ENCODE measurements around the gene KLHL6.
"Not testable (repeated sequence)": the region's sequence is repeated elsewhere in the genome, so short reads cannot be mapped to it uniquely, and the experiment has no call there.

The KLHL6 gene

GRCh38 chr3:183515968-183516851 lies 39.3 kb downstream of the KLHL6 start:
- Histone ChIP-seq H3K27me3 (ENCODE audit: low read length) (no peaks in the 10 kb centered on the region), H3K9me2 (replicated peaks; ENCODE audit: insufficient read depth, low read length) (no peaks in the 10 kb centered on the region), H3K36me3 (ENCODE audit: low read length) (no peaks in the 10 kb centered on the region), H3K4me2 (ENCODE audit: low read depth, low read length, poor library complexity, severe bottlenecking) (peak overlapping the region; percentile 96), H2AFZ (ENCODE audit: low read depth, low read length, severe bottlenecking) (no peak overlapping the region), H3K9me3 (ENCODE audit: insufficient read depth, low read length) (no peaks in the 10 kb centered on the region), H3K4me3 (ENCODE audit: insufficient read depth, low read length, poor library complexity, severe bottlenecking) (peak overlapping the region; percentile 40), H3K79me2 (ENCODE audit: insufficient read depth, low read length) (peaks cover 60% of the 10 kb centered on the region), H3K27ac (ENCODE audit: low read depth, low read length) (peak overlapping the region; percentile 99), H4K20me1 (ENCODE audit: low read depth, low read length) (no peaks in the 10 kb centered on the region), H3K9ac (ENCODE audit: low read length) (peak overlapping the region; percentile 65), H3F3A (ENCODE audit: insufficient read depth) (peaks cover 62% of the 10 kb centered on the region)
- no peak for TF ChIP-seq EZH2phosphoT487 (conservative IDR thresholded peaks at IDR 0.05; ENCODE audit: low read length)
- peak; percentile 60 for TF ChIP-seq CTCF (IDR thresholded peaks at IDR 0.05; ENCODE audit: insufficient read depth, low read length, poor library complexity, severe bottlenecking)

GRCh38 chr3:183514021-183514420 lies 41.5 kb downstream of the KLHL6 start:
- Histone ChIP-seq H3K9me3 (ENCODE audit: insufficient read depth, low read length) (no peaks in the 10 kb centered on the region), H3K27me3 (ENCODE audit: low read length) (no peaks in the 10 kb centered on the region), H3K79me2 (ENCODE audit: insufficient read depth, low read length) (peaks cover 67% of the 10 kb centered on the region), H3K9ac (ENCODE audit: low read length) (no peak overlapping the region), H2AFZ (ENCODE audit: low read depth, low read length, severe bottlenecking) (no peak overlapping the region), H3K36me3 (ENCODE audit: low read length) (peaks cover 3% of the 10 kb centered on the region; the same call in 1 of the 2 replicates), H3K27ac (ENCODE audit: low read depth, low read length) (peak overlapping the region; percentile 99), H3K4me3 (ENCODE audit: insufficient read depth, low read length, poor library complexity, severe bottlenecking) (no peak overlapping the region), H3K4me2 (ENCODE audit: low read depth, low read length, poor library complexity, severe bottlenecking) (no peak overlapping the region), H4K20me1 (ENCODE audit: low read depth, low read length) (no peaks in the 10 kb centered on the region), H3F3A (ENCODE audit: insufficient read depth) (peaks cover 64% of the 10 kb centered on the region), H3K9me2 (replicated peaks; ENCODE audit: insufficient read depth, low read length) (no peaks in the 10 kb centered on the region)
- TF ChIP-seq EZH2phosphoT487 (conservative IDR thresholded peaks at IDR 0.05; ENCODE audit: low read length) (no peak), CTCF (IDR thresholded peaks at IDR 0.05; ENCODE audit: insufficient read depth, low read length, poor library complexity, severe bottlenecking) (no peak)

- no peaks in the 10 kb centered on the region for H3K9me2 ChIP-seq (replicated peaks; ENCODE audit: insufficient read depth, low read length)
- H3K4me3 ChIP-seq (ENCODE audit: insufficient read depth, low read length, poor library complexity, severe bottlenecking), result no peak overlapping the region
- peaks cover 67% of the 10 kb centered on the region for H3K79me2 ChIP-seq (ENCODE audit: insufficient read depth, low read length)
- no peaks in the 10 kb centered on the region for H4K20me1 ChIP-seq (ENCODE audit: low read depth, low read length)
- no peaks in the 10 kb centered on the region for H3K27me3 ChIP-seq (ENCODE audit: low read length)
- TF ChIP-seq EZH2phosphoT487 (conservative IDR thresholded peaks at IDR 0.05; ENCODE audit: low read length), result no peak
- no peak for TF ChIP-seq CTCF (IDR thresholded peaks at IDR 0.05; ENCODE audit: insufficient read depth, low read length, poor library complexity, severe bottlenecking)
- H3K9me3 ChIP-seq (ENCODE audit: insufficient read depth, low read length), result no peaks in the 10 kb centered on the region
- peak overlapping the region; percentile 58 for H3K4me2 ChIP-seq (ENCODE audit: low read depth, low read length, poor library complexity, severe bottlenecking)
- H3K36me3 ChIP-seq (ENCODE audit: low read length), result peaks cover 11% of the 10 kb centered on the region; the same call in 1 of the 2 replicates
- H3K27ac ChIP-seq (ENCODE audit: low read depth, low read length), result peak overlapping the region; percentile 99
- H2AFZ ChIP-seq (ENCODE audit: low read depth, low read length, severe bottlenecking), result no peak overlapping the region
- peak overlapping the region; percentile 25 for H3K9ac ChIP-seq (ENCODE audit: low read length)
- H3F3A ChIP-seq (ENCODE audit: insufficient read depth), result peaks cover 59% of the 10 kb centered on the region
Observed at GRCh38 chr3:183513046-183513706, 42.3 kb downstream of the KLHL6 start.

GRCh38 chr3:183511286-183512131 lies 44.0 kb downstream of the KLHL6 start:
- not testable (repeated sequence) for H2AFZ ChIP-seq (ENCODE audit: low read depth, low read length, severe bottlenecking); H3K9me2 ChIP-seq (replicated peaks; ENCODE audit: insufficient read depth, low read length); H4K20me1 ChIP-seq (ENCODE audit: low read depth, low read length); H3K27me3 ChIP-seq (ENCODE audit: low read length); H3K9me3 ChIP-seq (ENCODE audit: insufficient read depth, low read length); H3K4me3 ChIP-seq (ENCODE audit: insufficient read depth, low read length, poor library complexity, severe bottlenecking)
- Histone ChIP-seq H3K36me3 (ENCODE audit: low read length) (peaks cover 22% of the 10 kb centered on the region; the same call in 1 of the 2 replicates), H3K79me2 (ENCODE audit: insufficient read depth, low read length) (peaks cover 70% of the 10 kb centered on the region), H3K9ac (ENCODE audit: low read length) (peak overlapping the region; percentile 55), H3K4me2 (ENCODE audit: low read depth, low read length, poor library complexity, severe bottlenecking) (peak overlapping the region; percentile 58), H3K27ac (ENCODE audit: low read depth, low read length) (peak overlapping the region; percentile 99), H3F3A (ENCODE audit: insufficient read depth) (peaks cover 46% of the 10 kb centered on the region)

All from SU-DHL-6 (cell line).